Thoracic aorta (tissue), 2 donors: Measurements from ENCODE around the gene SERPINB13. TPM values are rescaled to one million over a fixed set of nuclear protein-coding genes. Genes with fewer than 3 reads are reported as not detected.

Experiments used
- ATAC-seq: fragments of 150-250 bp; one replicate; pipeline ENCODE4 v1.8.0; 2017; ENCODE audit warnings: low read depth; ENCODE audit not compliant: insufficient number of reproducible peaks, low FRiP score
- DNase-seq: peaks from one replicate; pipeline ENCODE4 v3.0.0-alpha.2; 2020; ENCODE audit warnings: low spot score
- H3K27ac ChIP-seq, 2 donors: fragments of 200-600 bp; sonication (generic); 1 replicate in 1 of 2; 2 replicates in 1 of 2; pipeline ENCODE4 v1.5.1; 2016; ENCODE audit warnings: mild to moderate bottlenecking in 2 of 2, moderate library complexity in 2 of 2
- H3K27me3 ChIP-seq: fragments of 200-600 bp; sonication (generic); replicated peaks from 2 replicates; pipeline ENCODE4 v1.6.0; 2016; ENCODE audit warnings: mild to moderate bottlenecking; ENCODE audit not compliant: insufficient read depth
- H3K36me3 ChIP-seq: fragments of 200-600 bp; sonication (generic); one replicate; pipeline ENCODE4 v1.5.1; 2016
- H3K4me1 ChIP-seq, 2 donors: fragments of 200-600 bp; sonication (generic); 1 replicate in 1 of 2; 2 replicates in 1 of 2; pipeline versions ENCODE4 v1.5.1 to v1.6.0; 2016; ENCODE audit warnings: low read depth in 2 of 2, mild to moderate bottlenecking in 1 of 2; ENCODE audit not compliant: control insufficient read depth in 1 of 2
- H3K4me3 ChIP-seq: fragments of 200-600 bp; sonication (generic); 2 replicates; pipeline ENCODE4 v1.5.1; 2016; ENCODE audit warnings: mild to moderate bottlenecking
- H3K9me3 ChIP-seq: fragments of 200-600 bp; sonication (generic); 2 replicates; pipeline ENCODE4 v1.5.1; 2016
- CTCF ChIP-seq: fragments of 200-600 bp; sonication (generic); IDR thresholded peaks from one replicate; pipeline ENCODE4 v1.5.1; 2019; ENCODE audit warnings: antibody characterized with exemption
- total RNA-seq, 2 donors: library from RNA; depleted of rRNA; stranded (reverse); fragments of >200 nt; gene quantifications; one replicate each; pipeline versions ENCODE4 v1.1.0 to v1.2.3, GENCODE V29; 2016

Gene SERPINB13
- total RNA-seq, 2 donors from 2014 or later, result not detected

- DNase-seq (no peak), ATAC-seq (no peak)
- H3K27ac ChIP-seq, result no peak overlapping the region
- no peaks in the 10 kb centered on the region for H3K9me3 ChIP-seq
- H3K36me3 ChIP-seq, result no peaks in the 10 kb centered on the region
- H3K4me1 ChIP-seq, result no peaks in the 10 kb centered on the region
- no peaks in the 10 kb centered on the region for H3K27me3 ChIP-seq
- no peak for TF ChIP-seq CTCF
- H3K4me3 ChIP-seq, result no peak overlapping the region
Observed at GRCh38 chr18:63592471-63592870, 5.3 kb downstream of the SERPINB13 start.

- ATAC-seq, result no peak
- no peak overlapping the region for H3K4me3 ChIP-seq
- H3K27me3 ChIP-seq, result no peaks in the 10 kb centered on the region
- no peak for DNase-seq
- no peaks in the 10 kb centered on the region for H3K36me3 ChIP-seq
- TF ChIP-seq CTCF, result no peak
- no peaks in the 10 kb centered on the region for H3K9me3 ChIP-seq
- H3K27ac ChIP-seq, result no peak overlapping the region
- no peaks in the 10 kb centered on the region for H3K4me1 ChIP-seq
Observed at GRCh38 chr18:63596964-63597363, 9.8 kb downstream of the SERPINB13 start.

GRCh38 chr18:63603355-63603754, 16.2 kb downstream of the SERPINB13 start:
- H3K4me1 ChIP-seq, result no peaks in the 10 kb centered on the region
- no peaks in the 10 kb centered on the region for H3K9me3 ChIP-seq
- H3K4me3 ChIP-seq, result no peak overlapping the region
- no peak overlapping the region for H3K27ac ChIP-seq
- no peak for ATAC-seq
- no peak for TF ChIP-seq CTCF
- H3K27me3 ChIP-seq, result no peaks in the 10 kb centered on the region
- H3K36me3 ChIP-seq, result no peaks in the 10 kb centered on the region
- no peak for DNase-seq

- Histone ChIP-seq H3K27ac (no peak overlapping the region), H3K4me1 (no peaks in the 10 kb centered on the region), H3K27me3 (no peaks in the 10 kb centered on the region), H3K9me3 (no peaks in the 10 kb centered on the region), H3K36me3 (no peaks in the 10 kb centered on the region), H3K4me3 (no peak overlapping the region)
- TF ChIP-seq CTCF, result no peak
- ATAC-seq (no peak), DNase-seq (no peak)
Observed at GRCh38 chr18:63603772-63604171, 16.6 kb downstream of the SERPINB13 start.

- ATAC-seq, result no peak
- no peaks in the 10 kb centered on the region for H3K4me1 ChIP-seq
- H3K4me3 ChIP-seq, result no peak overlapping the region
- no peak overlapping the region for H3K27ac ChIP-seq
- H3K27me3 ChIP-seq, result no peaks in the 10 kb centered on the region
- TF ChIP-seq CTCF, result no peak
- no peaks in the 10 kb centered on the region for H3K9me3 ChIP-seq
- H3K36me3 ChIP-seq, result no peaks in the 10 kb centered on the region
- no peak for DNase-seq
Observed at GRCh38 chr18:63604791-63605567, 17.8 kb downstream of the SERPINB13 start.
